Measurements from ENCODE around the gene IFNA17.
"Not testable (repeated sequence)": the region's sequence is repeated elsewhere in the genome, so short reads cannot be mapped to it uniquely, and the experiment has no call there.

Gene IFNA17

GRCh38 chr9:21234153-21234687 lies 6.2 kb upstream of the IFNA17 start:
- DNase-seq (ENCODE audit: extremely low read depth, low read depth) = no peak
- TF ChIP-seq CTCF (IDR thresholded peaks at IDR 0.05; ENCODE audit: low read depth, low read length) = no peak

GRCh38 chr9:21233258-21233657 lies 5.2 kb upstream of the IFNA17 start:
- TF ChIP-seq CTCF (IDR thresholded peaks at IDR 0.05; ENCODE audit: low read depth, low read length) = no peak
- DNase-seq (ENCODE audit: extremely low read depth, low read depth) = no peak

- DNase-seq (ENCODE audit: extremely low read depth, low read depth) = not testable (repeated sequence)
Observed at GRCh38 chr9:21217211-21217610, 10.8 kb downstream of the IFNA17 start, which contains the start of gene IFNA16. IFNA16 (minus strand) TSS chr9:21217311; CDS start chr9:21217305, 6 bp downstream.

- peak; percentile 37 for TF ChIP-seq CTCF (IDR thresholded peaks at IDR 0.05; ENCODE audit: low read depth, low read length)
- DNase-seq (ENCODE audit: extremely low read depth, low read depth) = not testable (repeated sequence)
Observed at GRCh38 chr9:21213411-21214326, 14.4 kb downstream of the IFNA17 start.

GRCh38 chr9:21212160-21212559 lies 15.9 kb downstream of the IFNA17 start:
- DNase-seq (ENCODE audit: extremely low read depth, low read depth) = not testable (repeated sequence)

- not testable (repeated sequence) for DNase-seq (ENCODE audit: extremely low read depth, low read depth)
Observed at GRCh38 chr9:21210782-21211181, 17.2 kb downstream of the IFNA17 start.

GRCh38 chr9:21210311-21210710 lies 17.7 kb downstream of the IFNA17 start:
- no peak for TF ChIP-seq CTCF (IDR thresholded peaks at IDR 0.05; ENCODE audit: low read depth, low read length)
- no peak for DNase-seq (ENCODE audit: extremely low read depth, low read depth)

GRCh38 chr9:21207043-21207442 lies 21.0 kb downstream of the IFNA17 start, which contains the start of gene IFNA10:
IFNA10 (minus strand) TSS chr9:21207143; CDS start chr9:21207097, 46 bp downstream.
- DNase-seq (ENCODE audit: extremely low read depth, low read depth) = not testable (repeated sequence)

GRCh38 chr9:21205204-21205603 lies 22.8 kb downstream of the IFNA17 start:
- TF ChIP-seq CTCF (IDR thresholded peaks at IDR 0.05; ENCODE audit: low read depth, low read length) = no peak
- DNase-seq (ENCODE audit: extremely low read depth, low read depth) = no peak

- not testable (repeated sequence) for DNase-seq (ENCODE audit: extremely low read depth, low read depth)
Observed at GRCh38 chr9:21202105-21202504, 25.9 kb downstream of the IFNA17 start, which contains the start of gene IFNA7. IFNA7 (minus strand) TSS chr9:21202205; CDS start chr9:21202165, 40 bp downstream.

Data from AG09319 (cell line).